PC-9 (cell line): ENCODE data around the gene ZNF135. TPM values are rescaled to one million over a fixed set of nuclear protein-coding genes. Genes with fewer than 3 reads are reported as not detected.

Experiments used
- BruUV-seq: library from RNA; stranded (reverse); fragments of 400-500 nt; replicated peaks from 2 replicates; lab custom pipeline; 2021; lab: Mats Ljungman, UMichigan
- CTCF ChIA-PET: fragments of 300-600 bp; sonication (Branson Sonifier 250); formaldehyde crosslinking; loops from one replicate; lab custom pipeline; 2022; ENCODE audit warnings: antibody characterized with exemption; lab: Charles Lee
- POLR2A ChIA-PET: fragments of 300-600 bp; sonication (Branson Sonifier 250); formaldehyde crosslinking; loops from one replicate; lab custom pipeline; 2022; ENCODE audit warnings: antibody characterized with exemption; ENCODE audit not compliant: unreplicated experiment; lab: Charles Lee
- DNase-seq, 2 experiments: peaks; one replicate each; pipeline versions ENCODE4 v3.0.0 to v3.0.0-alpha.2; 2015 to 2022; ENCODE audit warnings: mixed read lengths in 1 of 2
- H2AFZ ChIP-seq: fragments of 200-600 bp; sonication (generic); 2 replicates; pipeline ENCODE4 v1.8.1; 2017; ENCODE audit warnings: antibody characterized with exemption
- H3F3A ChIP-seq: fragments of 200-600 bp; sonication (generic); 2 replicates; pipeline ENCODE4 v1.8.1; 2017; ENCODE audit warnings: antibody characterized with exemption, mild to moderate bottlenecking, low read depth; ENCODE audit not compliant: insufficient read depth
- H3K27ac ChIP-seq: fragments of 200-600 bp; sonication (generic); 2 replicates; pipeline ENCODE4 v1.6.1; 2016; ENCODE audit warnings: mixed run types
- H3K27me3 ChIP-seq: fragments of 200-600 bp; sonication (generic); 2 replicates; pipeline ENCODE4 v1.6.1; 2016; ENCODE audit warnings: low read depth, mixed run types; ENCODE audit not compliant: insufficient read depth
- H3K36me3 ChIP-seq: fragments of 200-600 bp; sonication (generic); 2 replicates; pipeline ENCODE4 v1.6.1; 2016; ENCODE audit warnings: low read depth, mixed run types
- H3K4me1 ChIP-seq: fragments of 200-600 bp; sonication (generic); replicated peaks from 2 replicates; pipeline ENCODE4 v1.6.1; 2016; ENCODE audit warnings: mixed run types; ENCODE audit not compliant: insufficient read depth
- H3K4me2 ChIP-seq: fragments of 200-600 bp; sonication (generic); 2 replicates; pipeline ENCODE4 v1.6.1; 2017; ENCODE audit warnings: mixed run types
- H3K4me3 ChIP-seq: fragments of 200-600 bp; sonication (generic); 2 replicates; pipeline ENCODE4 v1.6.1; 2016; ENCODE audit warnings: mixed run types
- H3K79me2 ChIP-seq: fragments of 200-600 bp; sonication (generic); 2 replicates; pipeline ENCODE4 v1.6.1; 2017; ENCODE audit warnings: low read depth, mixed run types
- H3K9me2 ChIP-seq: fragments of 200-600 bp; sonication (generic); 2 replicates; pipeline ENCODE4 v1.8.1; 2017; ENCODE audit warnings: mild to moderate bottlenecking; ENCODE audit not compliant: insufficient read depth
- H3K9me3 ChIP-seq: fragments of 200-600 bp; sonication (generic); 2 replicates; pipeline ENCODE4 v1.8.1; 2016; ENCODE audit warnings: low read depth; ENCODE audit not compliant: insufficient read depth
- H4K20me1 ChIP-seq: fragments of 200-600 bp; sonication (generic); 2 replicates; pipeline ENCODE4 v1.8.1; 2017; ENCODE audit not compliant: insufficient read depth
- EZH2 ChIP-seq: fragments of 200-600 bp; sonication (generic); IDR thresholded peaks from 2 replicates; pipeline ENCODE4 v1.8.0; 2017; ENCODE audit warnings: antibody characterized with exemption, low read depth
- intact Hi-C: fragments of 100-400 bp; cut with micrococcal nuclease; formaldehyde crosslinking; loops from one replicate; pipeline ENCODE4 v1.10.0; 2022; ENCODE audit not compliant: unreplicated experiment
- total RNA-seq: library from RNA; stranded (reverse); gene quantifications from 2 replicates; pipeline ENCODE4 v1.2.3, GENCODE V29; 2021
- TF ChIP-seq, protein P1 (sequence below): fragments of 200-600 bp; sonication (generic); conservative IDR thresholded peaks from 2 replicates; pipeline ENCODE4 v1.6.1; 2017; ENCODE audit warnings: mixed run types, antibody characterized with exemption, mild to moderate bottlenecking, moderate library complexity

Gene ZNF135
- total RNA-seq, 1 experiment from 2014 or later, result 0.15 TPM

DNA sequence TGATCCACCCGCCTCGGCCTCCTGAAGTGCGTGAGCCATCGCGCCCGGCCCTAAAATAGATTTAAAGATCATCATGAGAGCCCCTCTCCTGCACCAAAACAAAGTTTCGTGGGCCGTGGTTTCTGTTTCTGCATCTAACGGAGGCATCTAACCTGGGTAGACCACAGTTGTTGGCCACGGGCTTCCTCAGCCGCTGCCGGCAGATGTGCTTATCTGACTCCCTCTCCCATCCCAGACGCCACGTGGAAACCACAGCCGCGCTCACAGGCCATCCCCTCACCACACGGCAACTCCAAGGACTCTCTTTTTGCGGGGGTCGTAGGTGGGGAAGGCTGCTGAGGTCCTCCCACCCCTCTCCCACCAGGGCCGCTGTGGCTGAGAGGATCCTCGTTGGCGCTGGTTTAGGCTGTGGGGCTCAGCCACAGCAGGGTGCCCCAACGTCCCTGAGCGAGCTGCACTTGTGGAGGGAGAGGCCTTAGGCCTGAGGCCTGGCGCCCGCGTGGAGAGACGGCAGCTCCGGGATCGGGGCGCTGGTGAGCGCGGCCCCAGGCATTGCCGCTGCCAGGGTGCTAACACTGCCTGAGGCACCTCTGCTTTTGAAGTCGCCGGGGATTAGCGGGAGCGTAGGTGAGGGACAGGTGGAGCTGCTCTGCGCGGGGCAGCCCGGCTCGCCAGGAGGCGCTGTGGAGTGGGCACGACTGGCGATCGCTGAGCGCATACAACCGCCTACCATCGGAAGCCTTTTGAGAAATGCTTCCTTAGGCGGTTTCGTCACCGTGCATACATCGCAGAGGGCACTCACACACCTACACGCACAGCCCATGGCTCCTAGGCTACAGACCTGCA is 16.4 kb upstream of the ZNF135 start:
- Histone ChIP-seq H3F3A (no peaks in the 10 kb centered on the region), H3K4me2 (no peak overlapping the region), H3K9me3 (no peaks in the 10 kb centered on the region; the same call in 1 of the 2 replicates), H3K27ac (no peak overlapping the region), H3K27me3 (peaks cover 67% of the 10 kb centered on the region), H3K36me3 (no peaks in the 10 kb centered on the region), H3K4me1 (no peaks in the 10 kb centered on the region), H3K4me3 (no peak overlapping the region), H3K9me2 (no peaks in the 10 kb centered on the region), H4K20me1 (no peaks in the 10 kb centered on the region), H2AFZ (no peak overlapping the region), H3K79me2 (no peaks in the 10 kb centered on the region)
- TF ChIP-seq, protein P1, sequence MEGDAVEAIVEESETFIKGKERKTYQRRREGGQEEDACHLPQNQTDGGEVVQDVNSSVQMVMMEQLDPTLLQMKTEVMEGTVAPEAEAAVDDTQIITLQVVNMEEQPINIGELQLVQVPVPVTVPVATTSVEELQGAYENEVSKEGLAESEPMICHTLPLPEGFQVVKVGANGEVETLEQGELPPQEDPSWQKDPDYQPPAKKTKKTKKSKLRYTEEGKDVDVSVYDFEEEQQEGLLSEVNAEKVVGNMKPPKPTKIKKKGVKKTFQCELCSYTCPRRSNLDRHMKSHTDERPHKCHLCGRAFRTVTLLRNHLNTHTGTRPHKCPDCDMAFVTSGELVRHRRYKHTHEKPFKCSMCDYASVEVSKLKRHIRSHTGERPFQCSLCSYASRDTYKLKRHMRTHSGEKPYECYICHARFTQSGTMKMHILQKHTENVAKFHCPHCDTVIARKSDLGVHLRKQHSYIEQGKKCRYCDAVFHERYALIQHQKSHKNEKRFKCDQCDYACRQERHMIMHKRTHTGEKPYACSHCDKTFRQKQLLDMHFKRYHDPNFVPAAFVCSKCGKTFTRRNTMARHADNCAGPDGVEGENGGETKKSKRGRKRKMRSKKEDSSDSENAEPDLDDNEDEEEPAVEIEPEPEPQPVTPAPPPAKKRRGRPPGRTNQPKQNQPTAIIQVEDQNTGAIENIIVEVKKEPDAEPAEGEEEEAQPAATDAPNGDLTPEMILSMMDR, result no peak
- TF ChIP-seq EZH2, result no peak
- DNase-seq, result no peak
- BruUV-seq, result no TSS peak
- ChIA-PET POLR2A (no interaction called here), CTCF (no interaction called here)
- intact Hi-C loops, result no loop called here

DNA sequence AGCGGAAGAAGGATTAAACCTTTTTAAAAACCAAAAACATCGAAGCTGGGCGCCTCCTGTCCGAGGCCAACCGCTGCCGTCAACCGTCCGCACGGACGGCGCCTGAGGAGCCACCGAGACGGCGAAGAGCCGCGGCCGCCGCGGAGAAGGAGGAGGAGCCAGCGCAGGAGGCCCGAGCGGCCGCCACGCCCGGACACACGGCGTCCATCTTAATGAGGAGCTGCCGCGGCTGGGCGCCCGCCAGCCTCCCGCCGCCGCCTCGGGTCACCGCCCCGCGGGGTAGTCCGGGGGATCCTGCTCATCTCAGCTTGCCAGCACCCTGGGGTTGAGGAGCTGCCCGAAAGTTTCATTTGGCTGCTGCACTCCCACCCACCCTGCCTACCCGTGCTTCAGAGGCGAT is 14.7 kb upstream of the ZNF135 start:
- no peak overlapping the region for H3K27ac ChIP-seq
- no peaks in the 10 kb centered on the region; the same call in 1 of the 2 replicates for H3K9me3 ChIP-seq
- H3K4me1 ChIP-seq, result no peaks in the 10 kb centered on the region
- no TSS peak for BruUV-seq
- ChIA-PET POLR2A (interaction anchor here (0.5 kb wide), 1 partner anchor 544 kb away, joined by 3 read pairs; the partner anchor contains the start of gene ZNF773), CTCF (no interaction called here)
- TF ChIP-seq, protein P1, result no peak
- TF ChIP-seq EZH2, result no peak
- no peak for DNase-seq
- H3K27me3 ChIP-seq, result peaks cover 68% of the 10 kb centered on the region
- H3K4me2 ChIP-seq, result no peak overlapping the region
- H3F3A ChIP-seq, result no peaks in the 10 kb centered on the region
- no peaks in the 10 kb centered on the region for H3K9me2 ChIP-seq
- no peak overlapping the region for H3K4me3 ChIP-seq
- H2AFZ ChIP-seq, result no peak overlapping the region
- no peaks in the 10 kb centered on the region for H4K20me1 ChIP-seq
- H3K36me3 ChIP-seq, result no peaks in the 10 kb centered on the region
- no peaks in the 10 kb centered on the region for H3K79me2 ChIP-seq
- intact Hi-C loops, result no loop called here

DNA sequence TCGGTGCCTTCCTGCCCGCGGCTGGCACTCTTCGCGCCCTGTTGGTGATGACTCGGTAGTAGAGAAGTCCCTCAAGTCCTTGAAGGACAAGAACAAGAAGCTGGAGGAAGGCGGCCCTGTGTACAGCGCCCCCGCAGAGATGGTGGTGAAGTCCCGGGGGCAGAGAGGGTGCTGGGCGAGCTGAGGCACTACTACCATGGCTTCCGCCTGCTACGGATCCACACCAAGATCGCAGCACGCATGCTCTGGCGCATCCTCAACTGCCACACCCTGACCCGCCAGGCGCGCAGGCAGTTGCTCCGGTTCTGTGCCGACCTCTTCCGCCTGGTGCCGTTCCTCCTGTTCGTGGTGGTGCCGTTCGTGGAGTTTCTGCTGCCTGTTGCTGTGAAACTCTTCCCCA is 14.2 kb upstream of the ZNF135 start:
- H3K27me3 ChIP-seq, result peaks cover 70% of the 10 kb centered on the region
- no peak overlapping the region for H3K27ac ChIP-seq
- no peak overlapping the region for H3K4me2 ChIP-seq
- DNase-seq, result no peak
- H3K36me3 ChIP-seq, result no peaks in the 10 kb centered on the region
- no peak overlapping the region for H3K4me3 ChIP-seq
- H3K9me3 ChIP-seq, result no peaks in the 10 kb centered on the region; the same call in 1 of the 2 replicates
- no peaks in the 10 kb centered on the region for H3K9me2 ChIP-seq
- H3K4me1 ChIP-seq, result no peaks in the 10 kb centered on the region
- intact Hi-C loops, result no loop called here
- no TSS peak for BruUV-seq
- no peaks in the 10 kb centered on the region for H4K20me1 ChIP-seq
- H2AFZ ChIP-seq, result no peak overlapping the region
- POLR2A ChIA-PET, result interaction anchor here (0.5 kb wide), 1 partner anchor 545 kb away, joined by 3 read pairs; the partner anchor contains the start of gene ZNF773
- H3K79me2 ChIP-seq, result no peaks in the 10 kb centered on the region
- TF ChIP-seq, protein P1, result no peak
- TF ChIP-seq EZH2, result no peak
- CTCF ChIA-PET, result no interaction called here
- H3F3A ChIP-seq, result no peaks in the 10 kb centered on the region
